ENCODE measurements around the gene CHERP.
A peak's percentile ranks its signal among the peaks of the same experiment; 100 is the strongest.

CHERP gene

GRCh38 chr19:16524991-16525734 lies 17.1 kb downstream of the CHERP start:
- H3K27ac Mint-ChIP-seq: no peak overlapping the region
- TF ChIP-seq CTCF (IDR thresholded peaks at IDR 0.05): no peak
- no peaks in the 10 kb centered on the region for H3K4me1 Mint-ChIP-seq
- no peak overlapping the region for H3K4me3 Mint-ChIP-seq
- no peak for DNase-seq
- H3K36me3 Mint-ChIP-seq (ENCODE audit: low read depth): peaks cover 46% of the 10 kb centered on the region
- H3K27me3 Mint-ChIP-seq (ENCODE audit: low read depth, poor library complexity): peaks cover 2% of the 10 kb centered on the region
- H3K9me3 Mint-ChIP-seq: no peaks in the 10 kb centered on the region

GRCh38 chr19:16522559-16523377 lies 19.5 kb downstream of the CHERP start:
- H3K4me3 Mint-ChIP-seq: no peak overlapping the region
- H3K36me3 Mint-ChIP-seq (ENCODE audit: low read depth): peaks cover 38% of the 10 kb centered on the region
- no peaks in the 10 kb centered on the region for H3K9me3 Mint-ChIP-seq
- H3K4me1 Mint-ChIP-seq: no peaks in the 10 kb centered on the region
- H3K27me3 Mint-ChIP-seq (ENCODE audit: low read depth, poor library complexity): peaks cover 2% of the 10 kb centered on the region
- DNase-seq: no peak
- no peak for TF ChIP-seq CTCF (IDR thresholded peaks at IDR 0.05)
- H3K27ac Mint-ChIP-seq: no peak overlapping the region

- Mint-ChIP-seq H3K9me3 (no peaks in the 10 kb centered on the region), H3K27me3 (ENCODE audit: low read depth, poor library complexity) (peaks cover 2% of the 10 kb centered on the region), H3K27ac (no peak overlapping the region), H3K4me3 (no peak overlapping the region), H3K4me1 (no peaks in the 10 kb centered on the region), H3K36me3 (ENCODE audit: low read depth) (peaks cover 36% of the 10 kb centered on the region)
- no peak for DNase-seq
- no peak for TF ChIP-seq CTCF (IDR thresholded peaks at IDR 0.05)
Observed at GRCh38 chr19:16521715-16522289, 20.4 kb downstream of the CHERP start.

DNA sequence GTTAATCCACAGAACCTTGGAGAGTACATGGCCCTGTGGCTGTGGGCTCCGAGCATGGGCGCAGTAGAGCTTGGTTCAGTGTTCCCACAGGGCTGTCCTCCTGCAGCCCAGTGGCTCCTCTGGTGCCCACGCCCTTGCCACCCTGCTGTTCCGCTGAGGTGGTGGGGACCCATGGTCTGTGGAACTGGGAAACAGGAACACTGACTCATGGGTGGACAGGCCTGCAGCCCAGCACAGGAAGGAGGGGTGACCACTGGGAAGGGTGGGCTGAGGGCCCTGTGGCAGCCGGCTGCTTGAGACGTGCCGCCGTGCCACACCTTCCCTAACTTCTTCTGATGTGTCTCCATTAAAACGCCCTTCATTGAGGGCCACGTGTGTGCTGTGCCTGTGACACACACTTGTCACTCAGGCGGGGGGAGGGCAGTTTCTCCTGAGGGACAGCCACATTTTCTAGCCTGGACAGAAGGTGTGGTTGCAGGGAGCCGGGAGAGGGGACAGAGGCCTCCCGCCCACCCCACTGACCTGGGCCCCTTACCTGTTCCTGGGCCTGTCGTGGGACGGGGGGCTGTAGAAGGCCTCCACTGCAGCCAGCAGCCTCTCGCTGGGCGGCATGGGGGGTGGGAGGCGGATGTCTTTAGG lies 21.1 kb downstream of the CHERP start:
- Mint-ChIP-seq H3K36me3 (ENCODE audit: low read depth) (peaks cover 33% of the 10 kb centered on the region), H3K27me3 (ENCODE audit: low read depth, poor library complexity) (peaks cover 2% of the 10 kb centered on the region), H3K4me1 (no peaks in the 10 kb centered on the region), H3K4me3 (no peak overlapping the region), H3K9me3 (no peaks in the 10 kb centered on the region), H3K27ac (peak overlapping the region; percentile 54)
- DNase-seq: no peak
- TF ChIP-seq CTCF (IDR thresholded peaks at IDR 0.05): no peak

- Mint-ChIP-seq H3K4me3 (no peak overlapping the region), H3K27ac (peak overlapping the region; percentile 54), H3K27me3 (ENCODE audit: low read depth, poor library complexity) (peaks cover 2% of the 10 kb centered on the region), H3K4me1 (no peaks in the 10 kb centered on the region), H3K36me3 (ENCODE audit: low read depth) (peaks cover 30% of the 10 kb centered on the region), H3K9me3 (no peaks in the 10 kb centered on the region)
- TF ChIP-seq CTCF (IDR thresholded peaks at IDR 0.05): no peak
- DNase-seq: no peak
Observed at GRCh38 chr19:16520074-16520973, 21.9 kb downstream of the CHERP start.

All from nephron progenitor cell (in vitro differentiated cells).